Smooth muscle cell of the umbilical artery (primary cell): ENCODE results near the gene ARSH. TPM values are rescaled to one million over a fixed set of nuclear protein-coding genes. Genes with fewer than 3 reads are reported as not detected.

ENCODE experiments used
- total RNA-seq: library from RNA; depleted of rRNA; stranded (reverse); fragments of >200 nt; gene quantifications from 2 replicates; pipeline ENCODE4 v1.2.3, GENCODE V29; 2014

Gene ARSH, protein sequence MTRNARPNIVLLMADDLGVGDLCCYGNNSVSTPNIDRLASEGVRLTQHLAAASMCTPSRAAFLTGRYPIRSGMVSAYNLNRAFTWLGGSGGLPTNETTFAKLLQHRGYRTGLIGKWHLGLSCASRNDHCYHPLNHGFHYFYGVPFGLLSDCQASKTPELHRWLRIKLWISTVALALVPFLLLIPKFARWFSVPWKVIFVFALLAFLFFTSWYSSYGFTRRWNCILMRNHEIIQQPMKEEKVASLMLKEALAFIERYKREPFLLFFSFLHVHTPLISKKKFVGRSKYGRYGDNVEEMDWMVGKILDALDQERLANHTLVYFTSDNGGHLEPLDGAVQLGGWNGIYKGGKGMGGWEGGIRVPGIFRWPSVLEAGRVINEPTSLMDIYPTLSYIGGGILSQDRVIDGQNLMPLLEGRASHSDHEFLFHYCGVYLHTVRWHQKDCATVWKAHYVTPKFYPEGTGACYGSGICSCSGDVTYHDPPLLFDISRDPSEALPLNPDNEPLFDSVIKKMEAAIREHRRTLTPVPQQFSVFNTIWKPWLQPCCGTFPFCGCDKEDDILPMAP
- total RNA-seq = under 0.01 TPM in 1 of 2 replicates, not detected in the other

DNA sequence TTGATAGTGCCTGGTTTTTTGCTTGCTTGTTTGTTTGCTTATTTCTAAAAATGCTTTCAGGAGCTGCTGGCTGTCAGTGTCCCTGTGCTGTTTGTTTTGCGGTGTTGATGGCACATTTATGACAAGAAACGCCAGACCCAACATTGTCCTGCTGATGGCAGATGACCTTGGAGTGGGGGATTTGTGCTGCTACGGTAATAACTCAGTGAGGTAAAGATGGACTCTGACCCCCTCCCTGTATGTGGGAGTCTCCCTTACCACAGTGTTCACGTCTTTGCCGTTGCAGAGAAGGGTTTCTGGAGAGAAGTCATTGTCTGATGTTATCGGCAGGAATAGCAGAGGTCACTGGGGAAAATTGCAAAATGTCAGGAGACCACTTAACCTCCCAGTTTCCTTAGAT, at the start of gene ARSH:
TSS of gene ARSH (plus strand) at position 52 of the 400 bp plus-strand sequence. CDS start at position 119, 67 bp downstream.

Other genes starting within 250 kb of the ARSH start
- gene GYG2, start 177.6 kb upstream of the ARSH start, total RNA-seq = 3.3 and 15.4 TPM in 2 replicates
- gene ARSD, start 77.2 kb upstream of the ARSH start, total RNA-seq = 19.0 and 19.4 TPM in 2 replicates
- gene ARSF, start 34.9 kb downstream of the ARSH start, total RNA-seq = not detected in 2 replicates